ENCODE measurements around the gene PDK2.
"Not testable (repeated sequence)": the region's sequence is repeated elsewhere in the genome, so short reads cannot be mapped to it uniquely, and the experiment has no call there.

Gene PDK2

GRCh38 chr17:50059256-50059655 lies 35.9 kb upstream of the PDK2 start:
- no peak for DNase-seq

GRCh38 chr17:50059759-50060273 lies 35.3 kb upstream of the PDK2 start:
- no peak for DNase-seq

GRCh38 chr17:50060951-50061712 lies 34.0 kb upstream of the PDK2 start:
- DNase-seq: no peak

GRCh38 chr17:50061713-50062045 lies 33.5 kb upstream of the PDK2 start:
- not testable (repeated sequence) for DNase-seq

GRCh38 chr17:50062293-50063243 lies 32.6 kb upstream of the PDK2 start:
- peak; percentile 45 for DNase-seq

- DNase-seq: no peak
These were observed 31.4 kb upstream of the PDK2 start for GRCh38 chr17:50063561-50064252.

GRCh38 chr17:50064253-50065001 lies 30.7 kb upstream of the PDK2 start:
- no peak for DNase-seq

GRCh38 chr17:50065056-50065455 lies 30.1 kb upstream of the PDK2 start:
- no peak for DNase-seq

- no peak for DNase-seq
These were observed 28.2 kb upstream of the PDK2 start for GRCh38 chr17:50066995-50067394.

- no peak for DNase-seq
These were observed 27.2 kb upstream of the PDK2 start for GRCh38 chr17:50067996-50068395.

- peak; percentile 36 for DNase-seq
These were observed 24.1 kb upstream of the PDK2 start for GRCh38 chr17:50070908-50071680.

GRCh38 chr17:50071692-50072091 lies 23.5 kb upstream of the PDK2 start:
- DNase-seq: no peak

GRCh38 chr17:50072130-50072529 lies 23.0 kb upstream of the PDK2 start:
- no peak for DNase-seq

GRCh38 chr17:50072925-50073324 lies 22.2 kb upstream of the PDK2 start:
- DNase-seq: no peak

GRCh38 chr17:50074227-50074626 lies 20.9 kb upstream of the PDK2 start:
- no peak for DNase-seq

GRCh38 chr17:50075446-50076032 lies 19.6 kb upstream of the PDK2 start:
- no peak for DNase-seq

- no peak for DNase-seq
These were observed 18.9 kb upstream of the PDK2 start for GRCh38 chr17:50076221-50076590.

- DNase-seq: peak; percentile 65
These were observed 18.4 kb upstream of the PDK2 start for GRCh38 chr17:50076591-50077235.

- DNase-seq: no peak
These were observed 16.7 kb upstream of the PDK2 start for GRCh38 chr17:50078430-50078829.

GRCh38 chr17:50079334-50080095 lies 15.6 kb upstream of the PDK2 start:
- DNase-seq: peak; percentile 96

Measured in NCI-H2171 treated with DMSO at 0.1 percent for 48 hours (cell line).